Panc1 (cell line): ENCODE measurements around the gene NUMB. TPM values are rescaled to one million over a fixed set of nuclear protein-coding genes. Genes with fewer than 3 reads are reported as not detected.

Experiments used
- ATAC-seq: fragments of 200-7000 bp; cut with Tn5 transposase; 2 replicates; pipeline ENCODE4 v1.9.1; 2020; ENCODE audit warnings: mild to moderate bottlenecking, moderate library complexity
- BruUV-seq: library from RNA; stranded (reverse); fragments of 400-500 nt; replicated peaks from 2 replicates; lab custom pipeline; 2021; lab: Mats Ljungman, UMichigan
- CTCF ChIA-PET: fragments of 300-600 bp; sonication (Branson Sonifier 250); formaldehyde crosslinking; loops from one replicate; lab custom pipeline; 2022; ENCODE audit warnings: antibody characterized with exemption; lab: Charles Lee
- POLR2A ChIA-PET: fragments of 300-600 bp; sonication (Branson Sonifier 250); formaldehyde crosslinking; loops from one replicate; lab custom pipeline; 2022; ENCODE audit warnings: antibody characterized with exemption; lab: Charles Lee
- DNase-seq: peaks from one replicate; pipeline ENCODE4 v3.0.0-alpha.2; 2010; ENCODE audit warnings: low read depth, low spot score
- H3K27ac ChIP-seq: 2 replicates; pipeline ENCODE4 v1.5.1; 2011; ENCODE audit warnings: mild to moderate bottlenecking, low read length, inconsistent platforms
- H3K27me3 ChIP-seq: fragments of 200-500 bp; sonication (Bioruptor generic); 2 replicates; pipeline ENCODE4 v1.6.0; 2014; ENCODE audit warnings: low read length, inconsistent platforms; ENCODE audit not compliant: control insufficient read depth, insufficient read depth
- H3K36me3 ChIP-seq: fragments of 200-500 bp; sonication (Bioruptor generic); 2 replicates; pipeline ENCODE4 v1.5.1; 2014; ENCODE audit warnings: inconsistent platforms, mild to moderate bottlenecking, low read length, moderate library complexity; ENCODE audit not compliant: control insufficient read depth, insufficient read depth
- H3K4me1 ChIP-seq: 2 replicates; pipeline ENCODE4 v1.5.1; 2011; ENCODE audit warnings: inconsistent platforms, mild to moderate bottlenecking, low read length, moderate library complexity; ENCODE audit not compliant: control insufficient read depth, insufficient read depth
- H3K4me3 ChIP-seq, 2 experiments: 2 replicates each; pipeline ENCODE4 v1.5.1; 2011 to 2012; ENCODE audit warnings: low read depth in 2 of 2, low read length in 2 of 2, mild to moderate bottlenecking in 2 of 2, inconsistent platforms in 1 of 2, moderate library complexity in 1 of 2
- H3K9me3 ChIP-seq: fragments of 200-500 bp; sonication (Bioruptor generic); 2 replicates; pipeline ENCODE4 v1.5.1; 2014; ENCODE audit warnings: low read depth, mild to moderate bottlenecking, inconsistent platforms, low read length, moderate library complexity; ENCODE audit not compliant: control insufficient read depth, insufficient read depth
- POLR2AphosphoS5 ChIP-seq: IDR thresholded peaks from 2 replicates; pipeline ENCODE4 v1.6.1; 2012; ENCODE audit warnings: mild to moderate bottlenecking, low read depth, low read length, moderate library complexity
- SIN3A ChIP-seq: IDR thresholded peaks from 2 replicates; pipeline ENCODE4 v1.6.1; 2012; ENCODE audit warnings: low read depth, mild to moderate bottlenecking, low read length, moderate library complexity, borderline replicate concordance; ENCODE audit not compliant: insufficient read depth
- TCF7L2 ChIP-seq: IDR thresholded peaks from 2 replicates; pipeline ENCODE4 v1.6.1; 2011; ENCODE audit warnings: mild to moderate bottlenecking, low read depth, low read length, inconsistent platforms
- in situ Hi-C: cut with HindIII; loops from 2 replicates; pipeline ENCODE4 v1.10.0; 2016; ENCODE audit warnings: low sequenced_read_pairs, low pct_unique_long_range_greater_than_20kb
- intact Hi-C: fragments of 100-400 bp; cut with micrococcal nuclease; formaldehyde crosslinking; loops from one replicate; pipeline ENCODE4 v1.10.0; 2022; ENCODE audit not compliant: unreplicated experiment
- total RNA-seq: library from RNA; stranded (reverse); gene quantifications from one replicate; pipeline ENCODE4 v1.2.1, GENCODE V29; 2021; ENCODE audit not compliant: unreplicated experiment
- TF ChIP-seq, protein P1 (sequence below): fragments of 450-650 bp; IDR thresholded peaks from 2 replicates; pipeline ENCODE4 v1.5.1; 2017; ENCODE audit warnings: mild to moderate bottlenecking
- TF ChIP-seq, protein P2 (sequence below), 2 experiments: IDR thresholded peaks; 2 replicates each; pipeline ENCODE4 v1.6.1; 2011 to 2012; ENCODE audit warnings: low read depth in 2 of 2, control low read depth in 1 of 2, low read length in 1 of 2, mild to moderate bottlenecking in 1 of 2, moderate library complexity in 1 of 2; ENCODE audit not compliant: insufficient read depth in 1 of 2

NUMB gene
- total RNA-seq, 1 experiment from 2014 or later: 51.5 TPM

DNA sequence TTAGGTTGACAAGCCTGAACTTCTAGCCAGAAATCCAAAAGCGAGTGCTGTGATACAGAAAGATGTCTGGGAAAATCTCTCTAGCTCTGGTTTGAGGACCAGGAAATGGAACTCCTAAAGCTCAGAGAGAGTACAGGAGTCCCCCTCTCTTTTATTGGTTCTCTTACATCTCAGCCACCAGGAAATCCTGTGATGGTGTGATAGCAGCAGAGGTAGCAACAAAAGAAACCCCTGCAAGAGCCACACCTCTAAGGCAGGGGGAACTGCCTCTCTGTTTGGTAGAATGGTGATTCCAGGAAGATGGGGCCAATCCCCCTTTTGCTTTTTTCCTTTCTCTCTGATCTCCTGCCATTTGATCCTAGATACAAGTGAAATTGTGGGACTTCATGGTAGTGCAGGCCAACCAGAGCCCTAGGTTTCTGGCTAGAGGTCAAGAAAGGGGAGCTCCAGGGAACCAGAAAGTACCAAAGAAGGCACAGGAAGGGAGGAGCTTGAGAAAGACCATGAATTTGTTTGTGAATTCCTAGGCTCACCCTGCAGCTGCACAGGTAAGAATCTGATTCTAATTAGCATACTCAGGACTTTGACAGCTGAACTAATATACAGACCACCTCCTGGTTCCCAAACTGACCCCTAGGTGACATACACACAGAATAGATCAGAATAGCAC is 132.6 kb downstream of the NUMB start:
- intact Hi-C loops (no loop called here), in situ Hi-C loops (no loop called here)
- H3K27ac ChIP-seq: no peak overlapping the region
- ATAC-seq (no peak), DNase-seq (no peak)
- H3K4me1 ChIP-seq: no peaks in the 10 kb centered on the region
- no peaks in the 10 kb centered on the region for H3K9me3 ChIP-seq
- BruUV-seq: no TSS peak
- ChIA-PET CTCF (no interaction called here), POLR2A (no interaction called here)
- no peak overlapping the region for H3K4me3 ChIP-seq
- no peaks in the 10 kb centered on the region for H3K36me3 ChIP-seq
- TF ChIP-seq POLR2AphosphoS5 (no peak), SIN3A (no peak), TCF7L2 (no peak)
- TF ChIP-seq, protein P1, sequence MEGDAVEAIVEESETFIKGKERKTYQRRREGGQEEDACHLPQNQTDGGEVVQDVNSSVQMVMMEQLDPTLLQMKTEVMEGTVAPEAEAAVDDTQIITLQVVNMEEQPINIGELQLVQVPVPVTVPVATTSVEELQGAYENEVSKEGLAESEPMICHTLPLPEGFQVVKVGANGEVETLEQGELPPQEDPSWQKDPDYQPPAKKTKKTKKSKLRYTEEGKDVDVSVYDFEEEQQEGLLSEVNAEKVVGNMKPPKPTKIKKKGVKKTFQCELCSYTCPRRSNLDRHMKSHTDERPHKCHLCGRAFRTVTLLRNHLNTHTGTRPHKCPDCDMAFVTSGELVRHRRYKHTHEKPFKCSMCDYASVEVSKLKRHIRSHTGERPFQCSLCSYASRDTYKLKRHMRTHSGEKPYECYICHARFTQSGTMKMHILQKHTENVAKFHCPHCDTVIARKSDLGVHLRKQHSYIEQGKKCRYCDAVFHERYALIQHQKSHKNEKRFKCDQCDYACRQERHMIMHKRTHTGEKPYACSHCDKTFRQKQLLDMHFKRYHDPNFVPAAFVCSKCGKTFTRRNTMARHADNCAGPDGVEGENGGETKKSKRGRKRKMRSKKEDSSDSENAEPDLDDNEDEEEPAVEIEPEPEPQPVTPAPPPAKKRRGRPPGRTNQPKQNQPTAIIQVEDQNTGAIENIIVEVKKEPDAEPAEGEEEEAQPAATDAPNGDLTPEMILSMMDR: no peak
- TF ChIP-seq, protein P2, sequence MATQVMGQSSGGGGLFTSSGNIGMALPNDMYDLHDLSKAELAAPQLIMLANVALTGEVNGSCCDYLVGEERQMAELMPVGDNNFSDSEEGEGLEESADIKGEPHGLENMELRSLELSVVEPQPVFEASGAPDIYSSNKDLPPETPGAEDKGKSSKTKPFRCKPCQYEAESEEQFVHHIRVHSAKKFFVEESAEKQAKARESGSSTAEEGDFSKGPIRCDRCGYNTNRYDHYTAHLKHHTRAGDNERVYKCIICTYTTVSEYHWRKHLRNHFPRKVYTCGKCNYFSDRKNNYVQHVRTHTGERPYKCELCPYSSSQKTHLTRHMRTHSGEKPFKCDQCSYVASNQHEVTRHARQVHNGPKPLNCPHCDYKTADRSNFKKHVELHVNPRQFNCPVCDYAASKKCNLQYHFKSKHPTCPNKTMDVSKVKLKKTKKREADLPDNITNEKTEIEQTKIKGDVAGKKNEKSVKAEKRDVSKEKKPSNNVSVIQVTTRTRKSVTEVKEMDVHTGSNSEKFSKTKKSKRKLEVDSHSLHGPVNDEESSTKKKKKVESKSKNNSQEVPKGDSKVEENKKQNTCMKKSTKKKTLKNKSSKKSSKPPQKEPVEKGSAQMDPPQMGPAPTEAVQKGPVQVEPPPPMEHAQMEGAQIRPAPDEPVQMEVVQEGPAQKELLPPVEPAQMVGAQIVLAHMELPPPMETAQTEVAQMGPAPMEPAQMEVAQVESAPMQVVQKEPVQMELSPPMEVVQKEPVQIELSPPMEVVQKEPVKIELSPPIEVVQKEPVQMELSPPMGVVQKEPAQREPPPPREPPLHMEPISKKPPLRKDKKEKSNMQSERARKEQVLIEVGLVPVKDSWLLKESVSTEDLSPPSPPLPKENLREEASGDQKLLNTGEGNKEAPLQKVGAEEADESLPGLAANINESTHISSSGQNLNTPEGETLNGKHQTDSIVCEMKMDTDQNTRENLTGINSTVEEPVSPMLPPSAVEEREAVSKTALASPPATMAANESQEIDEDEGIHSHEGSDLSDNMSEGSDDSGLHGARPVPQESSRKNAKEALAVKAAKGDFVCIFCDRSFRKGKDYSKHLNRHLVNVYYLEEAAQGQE (IDR thresholded peaks at IDR 0.05; ENCODE audit: insufficient read depth in 1 of 2, low read depth in 2 of 2, low read length in 1 of 2): no peak
- H3K27me3 ChIP-seq: no peaks in the 10 kb centered on the region

DNA sequence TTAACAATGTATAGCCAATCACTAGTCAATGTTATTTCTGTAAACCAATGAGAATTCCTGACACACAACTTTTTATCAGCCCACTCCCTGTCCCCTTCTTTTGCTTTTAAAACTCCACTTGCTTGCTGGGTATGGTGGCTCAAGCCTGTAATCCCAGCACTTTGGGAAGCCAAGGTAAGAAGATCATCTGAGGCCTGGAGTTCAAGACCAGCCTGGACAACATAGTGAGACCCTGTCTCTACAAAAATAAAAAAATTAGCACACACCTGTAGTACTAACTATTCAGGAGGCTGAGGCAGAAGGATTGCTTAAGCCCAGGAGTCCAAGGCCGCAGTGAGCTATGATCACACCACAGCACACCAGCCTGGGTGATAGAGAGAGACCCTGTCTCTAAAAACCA is 133.3 kb downstream of the NUMB start:
- POLR2A ChIA-PET: no interaction called here
- Histone ChIP-seq H3K9me3 (no peaks in the 10 kb centered on the region), H3K36me3 (no peaks in the 10 kb centered on the region; the same call in 1 of the 2 replicates), H3K4me3 (no peak overlapping the region), H3K4me1 (no peaks in the 10 kb centered on the region), H3K27me3 (no peaks in the 10 kb centered on the region), H3K27ac (no peak overlapping the region)
- CTCF ChIA-PET: no interaction called here
- in situ Hi-C loops (no loop called here), intact Hi-C loops (no loop called here)
- DNase-seq (no peak), ATAC-seq (no peak)
- TF ChIP-seq POLR2AphosphoS5: no peak
- TF ChIP-seq, protein P2 (IDR thresholded peaks at IDR 0.05; ENCODE audit: insufficient read depth in 1 of 2, low read depth in 2 of 2, low read length in 1 of 2): no peak
- BruUV-seq: no TSS peak
